ENCODE measurements around the gene PAQR9. TPM values are rescaled to one million over a fixed set of nuclear protein-coding genes. Genes with fewer than 3 reads are reported as not detected.

The PAQR9 gene
- total and polyA plus RNA-seq, 2 of the 13 experiments (the other 11 are each of a cell fraction or from before 2014, with no cell fraction given) = 3.7 to 10.3 TPM

DNA sequence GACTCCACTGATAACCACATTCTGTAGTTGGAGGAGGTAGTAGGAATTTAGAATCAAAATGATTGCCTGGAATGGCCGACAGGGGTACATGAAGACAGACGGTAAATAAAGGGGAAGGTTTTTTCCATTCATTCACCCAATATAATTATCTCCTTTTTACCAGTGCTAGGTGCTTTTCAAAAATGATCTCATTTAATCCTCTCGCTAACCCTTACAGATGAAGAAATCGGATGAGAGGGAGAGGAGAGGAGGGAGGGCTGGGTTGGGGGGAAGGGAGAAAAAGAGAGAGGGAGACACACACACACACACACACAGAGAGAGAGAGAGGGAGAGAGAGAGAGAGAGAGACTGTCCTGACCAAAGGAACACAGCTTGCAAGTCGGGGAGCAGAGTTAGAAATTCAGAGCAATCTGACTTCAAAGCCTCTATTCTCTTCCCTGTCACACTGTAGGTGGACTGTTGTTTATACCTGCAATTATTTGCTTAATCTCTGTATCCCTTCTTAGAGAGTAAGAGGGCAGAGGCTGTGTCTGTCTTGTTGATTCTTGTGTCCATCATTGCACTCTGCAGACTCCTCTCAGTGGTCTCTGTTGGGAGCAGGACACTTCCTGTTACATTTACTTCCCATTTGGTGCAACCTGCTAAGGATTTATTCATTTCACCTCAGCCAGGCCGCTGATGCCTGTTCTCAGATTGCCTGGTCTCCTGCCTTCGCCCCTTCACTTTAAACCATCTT lies 18.7 kb upstream of the PAQR9 start (continued):
- 0 out of 2 replicates have a peak, but pooled peaks have one; percentile 14 for TF ChIP-seq PHF21A (CRISPR knock-in tag; IDR thresholded peaks at IDR 0.05)
- TF ChIP-seq CC2D1A (CRISPR knock-in tag; IDR thresholded peaks at IDR 0.05) = 0 out of 2 replicates have a peak, but pooled peaks have one; percentile 42
- no peak for TF ChIP-seq ZFP90 (CRISPR knock-in tag; IDR thresholded peaks at IDR 0.05; ENCODE audit: borderline replicate concordance)
- TF ChIP-seq, protein P1, sequence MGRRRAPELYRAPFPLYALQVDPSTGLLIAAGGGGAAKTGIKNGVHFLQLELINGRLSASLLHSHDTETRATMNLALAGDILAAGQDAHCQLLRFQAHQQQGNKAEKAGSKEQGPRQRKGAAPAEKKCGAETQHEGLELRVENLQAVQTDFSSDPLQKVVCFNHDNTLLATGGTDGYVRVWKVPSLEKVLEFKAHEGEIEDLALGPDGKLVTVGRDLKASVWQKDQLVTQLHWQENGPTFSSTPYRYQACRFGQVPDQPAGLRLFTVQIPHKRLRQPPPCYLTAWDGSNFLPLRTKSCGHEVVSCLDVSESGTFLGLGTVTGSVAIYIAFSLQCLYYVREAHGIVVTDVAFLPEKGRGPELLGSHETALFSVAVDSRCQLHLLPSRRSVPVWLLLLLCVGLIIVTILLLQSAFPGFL (CRISPR knock-in tag; IDR thresholded peaks at IDR 0.05) = no peak
- TF ChIP-seq, protein P2, sequence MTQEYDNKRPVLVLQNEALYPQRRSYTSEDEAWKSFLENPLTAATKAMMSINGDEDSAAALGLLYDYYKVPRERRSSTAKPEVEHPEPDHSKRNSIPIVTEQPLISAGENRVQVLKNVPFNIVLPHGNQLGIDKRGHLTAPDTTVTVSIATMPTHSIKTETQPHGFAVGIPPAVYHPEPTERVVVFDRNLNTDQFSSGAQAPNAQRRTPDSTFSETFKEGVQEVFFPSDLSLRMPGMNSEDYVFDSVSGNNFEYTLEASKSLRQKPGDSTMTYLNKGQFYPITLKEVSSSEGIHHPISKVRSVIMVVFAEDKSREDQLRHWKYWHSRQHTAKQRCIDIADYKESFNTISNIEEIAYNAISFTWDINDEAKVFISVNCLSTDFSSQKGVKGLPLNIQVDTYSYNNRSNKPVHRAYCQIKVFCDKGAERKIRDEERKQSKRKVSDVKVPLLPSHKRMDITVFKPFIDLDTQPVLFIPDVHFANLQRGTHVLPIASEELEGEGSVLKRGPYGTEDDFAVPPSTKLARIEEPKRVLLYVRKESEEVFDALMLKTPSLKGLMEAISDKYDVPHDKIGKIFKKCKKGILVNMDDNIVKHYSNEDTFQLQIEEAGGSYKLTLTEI (CRISPR knock-in tag; conservative IDR thresholded peaks at IDR 0.05) = no peak
- TF ChIP-seq MBD4 (IDR thresholded peaks at IDR 0.05; ENCODE audit: borderline replicate concordance, low read length) = no peak
- TF ChIP-seq ZNF180 (CRISPR knock-in tag; IDR thresholded peaks at IDR 0.05; ENCODE audit: borderline replicate concordance, low read depth) = no peak
- TF ChIP-seq, protein P3, sequence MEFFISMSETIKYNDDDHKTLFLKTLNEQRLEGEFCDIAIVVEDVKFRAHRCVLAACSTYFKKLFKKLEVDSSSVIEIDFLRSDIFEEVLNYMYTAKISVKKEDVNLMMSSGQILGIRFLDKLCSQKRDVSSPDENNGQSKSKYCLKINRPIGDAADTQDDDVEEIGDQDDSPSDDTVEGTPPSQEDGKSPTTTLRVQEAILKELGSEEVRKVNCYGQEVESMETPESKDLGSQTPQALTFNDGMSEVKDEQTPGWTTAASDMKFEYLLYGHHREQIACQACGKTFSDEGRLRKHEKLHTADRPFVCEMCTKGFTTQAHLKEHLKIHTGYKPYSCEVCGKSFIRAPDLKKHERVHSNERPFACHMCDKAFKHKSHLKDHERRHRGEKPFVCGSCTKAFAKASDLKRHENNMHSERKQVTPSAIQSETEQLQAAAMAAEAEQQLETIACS (CRISPR knock-in tag; IDR thresholded peaks at IDR 0.05) = no peak
- TF ChIP-seq, protein P4, sequence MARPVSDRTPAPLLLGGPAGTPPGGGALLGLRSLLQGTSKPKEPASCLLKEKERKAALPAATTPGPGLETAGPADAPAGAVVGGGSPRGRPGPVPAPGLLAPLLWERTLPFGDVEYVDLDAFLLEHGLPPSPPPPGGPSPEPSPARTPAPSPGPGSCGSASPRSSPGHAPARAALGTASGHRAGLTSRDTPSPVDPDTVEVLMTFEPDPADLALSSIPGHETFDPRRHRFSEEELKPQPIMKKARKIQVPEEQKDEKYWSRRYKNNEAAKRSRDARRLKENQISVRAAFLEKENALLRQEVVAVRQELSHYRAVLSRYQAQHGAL (CRISPR knock-in tag; IDR thresholded peaks at IDR 0.05; ENCODE audit: not compliant biosample characterization) = no peak
- TF ChIP-seq, protein P5, sequence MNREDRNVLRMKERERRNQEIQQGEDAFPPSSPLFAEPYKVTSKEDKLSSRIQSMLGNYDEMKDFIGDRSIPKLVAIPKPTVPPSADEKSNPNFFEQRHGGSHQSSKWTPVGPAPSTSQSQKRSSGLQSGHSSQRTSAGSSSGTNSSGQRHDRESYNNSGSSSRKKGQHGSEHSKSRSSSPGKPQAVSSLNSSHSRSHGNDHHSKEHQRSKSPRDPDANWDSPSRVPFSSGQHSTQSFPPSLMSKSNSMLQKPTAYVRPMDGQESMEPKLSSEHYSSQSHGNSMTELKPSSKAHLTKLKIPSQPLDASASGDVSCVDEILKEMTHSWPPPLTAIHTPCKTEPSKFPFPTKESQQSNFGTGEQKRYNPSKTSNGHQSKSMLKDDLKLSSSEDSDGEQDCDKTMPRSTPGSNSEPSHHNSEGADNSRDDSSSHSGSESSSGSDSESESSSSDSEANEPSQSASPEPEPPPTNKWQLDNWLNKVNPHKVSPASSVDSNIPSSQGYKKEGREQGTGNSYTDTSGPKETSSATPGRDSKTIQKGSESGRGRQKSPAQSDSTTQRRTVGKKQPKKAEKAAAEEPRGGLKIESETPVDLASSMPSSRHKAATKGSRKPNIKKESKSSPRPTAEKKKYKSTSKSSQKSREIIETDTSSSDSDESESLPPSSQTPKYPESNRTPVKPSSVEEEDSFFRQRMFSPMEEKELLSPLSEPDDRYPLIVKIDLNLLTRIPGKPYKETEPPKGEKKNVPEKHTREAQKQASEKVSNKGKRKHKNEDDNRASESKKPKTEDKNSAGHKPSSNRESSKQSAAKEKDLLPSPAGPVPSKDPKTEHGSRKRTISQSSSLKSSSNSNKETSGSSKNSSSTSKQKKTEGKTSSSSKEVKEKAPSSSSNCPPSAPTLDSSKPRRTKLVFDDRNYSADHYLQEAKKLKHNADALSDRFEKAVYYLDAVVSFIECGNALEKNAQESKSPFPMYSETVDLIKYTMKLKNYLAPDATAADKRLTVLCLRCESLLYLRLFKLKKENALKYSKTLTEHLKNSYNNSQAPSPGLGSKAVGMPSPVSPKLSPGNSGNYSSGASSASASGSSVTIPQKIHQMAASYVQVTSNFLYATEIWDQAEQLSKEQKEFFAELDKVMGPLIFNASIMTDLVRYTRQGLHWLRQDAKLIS (CRISPR knock-in tag; IDR thresholded peaks at IDR 0.05) = no peak
- TF ChIP-seq EP300 (IDR thresholded peaks at IDR 0.05; ENCODE audit: low read depth in 2 of 2, low read length in 2 of 2) = no peak
- TF ChIP-seq EP300 (CRISPR knock-in tag; IDR thresholded peaks at IDR 0.05; ENCODE audit: borderline replicate concordance) = no peak
- no peak for TF ChIP-seq ATM (IDR thresholded peaks at IDR 0.05; ENCODE audit: borderline replicate concordance)
- no peak for TF ChIP-seq GPN1 (CRISPR knock-in tag; IDR thresholded peaks at IDR 0.05; ENCODE audit: borderline replicate concordance)
- TF ChIP-seq DR1 (CRISPR knock-in tag; IDR thresholded peaks at IDR 0.05) = no peak
- TF ChIP-seq ZNF263 (CRISPR knock-in tag; IDR thresholded peaks at IDR 0.05) = no peak
- TF ChIP-seq PCBP1 (IDR thresholded peaks at IDR 0.05; ENCODE audit: borderline replicate concordance, low read depth, low read length) = no peak
- TF ChIP-seq CREB1 (IDR thresholded peaks at IDR 0.05) = no peak
- TF ChIP-seq CREB1 (CRISPR knock-in tag; IDR thresholded peaks at IDR 0.05) = no peak
- TF ChIP-seq RFX5 (IDR thresholded peaks at IDR 0.05; ENCODE audit: low read depth, low read length) = no peak
- TF ChIP-seq GATAD2A (CRISPR knock-in tag; IDR thresholded peaks at IDR 0.05) = 0 out of 2 replicates have a peak, but pooled peaks have one; percentile 21
- TF ChIP-seq ZNF672 (CRISPR knock-in tag; IDR thresholded peaks at IDR 0.05) = no peak
